Testis (tissue), 2 donors: ENCODE results near the gene MAST4.

Experiments used
- POLR2A ChIP-seq: fragments of 450-650 bp; IDR thresholded peaks from one replicate; pipeline ENCODE4 v1.6.1; 2017; ENCODE audit warnings: antibody characterized with exemption, mild to moderate bottlenecking, moderate library complexity
- TF ChIP-seq, protein P1 (sequence below), 3 experiments: fragments of 450-650 bp in 2 of 3; fragments of 200-600 bp in 1 of 3; sonication (generic) in 1 of 3; IDR thresholded peaks; one replicate each; pipeline ENCODE4 v1.5.1; 2016 to 2019; ENCODE audit warnings: antibody characterized with exemption in 3 of 3, mild to moderate bottlenecking in 2 of 3, moderate library complexity in 1 of 3

DNA sequence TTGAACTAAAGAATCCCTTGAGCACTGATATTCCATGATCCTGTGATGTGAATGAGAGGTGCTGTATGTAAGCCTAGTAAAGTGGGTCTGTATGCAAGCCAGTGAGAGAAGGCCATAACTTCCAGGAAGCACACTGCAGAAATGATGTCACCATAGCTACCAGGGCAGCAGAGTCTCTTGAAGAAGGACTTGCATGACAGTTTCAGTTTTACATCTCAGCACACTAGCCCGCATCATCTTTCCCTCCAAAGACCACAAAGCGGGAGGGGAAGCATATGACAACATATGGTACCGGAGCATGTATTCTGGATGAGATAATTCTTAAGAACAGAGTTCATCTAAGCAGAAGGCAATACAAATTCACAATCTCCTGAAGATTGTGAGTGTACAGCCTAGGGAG lies 37.6 kb upstream of the MAST4 start:
- TF ChIP-seq, protein P1, sequence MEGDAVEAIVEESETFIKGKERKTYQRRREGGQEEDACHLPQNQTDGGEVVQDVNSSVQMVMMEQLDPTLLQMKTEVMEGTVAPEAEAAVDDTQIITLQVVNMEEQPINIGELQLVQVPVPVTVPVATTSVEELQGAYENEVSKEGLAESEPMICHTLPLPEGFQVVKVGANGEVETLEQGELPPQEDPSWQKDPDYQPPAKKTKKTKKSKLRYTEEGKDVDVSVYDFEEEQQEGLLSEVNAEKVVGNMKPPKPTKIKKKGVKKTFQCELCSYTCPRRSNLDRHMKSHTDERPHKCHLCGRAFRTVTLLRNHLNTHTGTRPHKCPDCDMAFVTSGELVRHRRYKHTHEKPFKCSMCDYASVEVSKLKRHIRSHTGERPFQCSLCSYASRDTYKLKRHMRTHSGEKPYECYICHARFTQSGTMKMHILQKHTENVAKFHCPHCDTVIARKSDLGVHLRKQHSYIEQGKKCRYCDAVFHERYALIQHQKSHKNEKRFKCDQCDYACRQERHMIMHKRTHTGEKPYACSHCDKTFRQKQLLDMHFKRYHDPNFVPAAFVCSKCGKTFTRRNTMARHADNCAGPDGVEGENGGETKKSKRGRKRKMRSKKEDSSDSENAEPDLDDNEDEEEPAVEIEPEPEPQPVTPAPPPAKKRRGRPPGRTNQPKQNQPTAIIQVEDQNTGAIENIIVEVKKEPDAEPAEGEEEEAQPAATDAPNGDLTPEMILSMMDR (IDR thresholded peaks at IDR 0.05), result no peak
- TF ChIP-seq POLR2A, result no peak
